Dendritic cell treated with granulocyte-macrophage colony-stimulating factor and Interleukin-4, amounts not matched to agents 40 ng/mL and 50 ng/mL, for 4 days (primary cell): Measurements from ENCODE around the gene MFAP4.

Source experiments
- H3K27ac Mint-ChIP-seq: one replicate; pipeline ENCODE4 v1.8.0; 2022; ENCODE audit warnings: mild to moderate bottlenecking, mixed read lengths
- H3K27me3 Mint-ChIP-seq: one replicate; pipeline ENCODE4 v1.8.0; 2022; ENCODE audit warnings: mild to moderate bottlenecking, mixed read lengths
- H3K36me3 Mint-ChIP-seq: one replicate; pipeline ENCODE4 v1.8.0; 2022; ENCODE audit warnings: low read depth, mixed read lengths
- H3K4me1 Mint-ChIP-seq: one replicate; pipeline ENCODE4 v1.8.0; 2022; ENCODE audit warnings: low read depth, mixed read lengths
- H3K4me3 Mint-ChIP-seq: one replicate; pipeline ENCODE4 v1.8.0; 2022; ENCODE audit warnings: mild to moderate bottlenecking, moderate library complexity, mixed read lengths
- H3K9me3 Mint-ChIP-seq: one replicate; pipeline ENCODE4 v1.8.0; 2022; ENCODE audit warnings: mixed read lengths
- intact Hi-C: fragments of 100-400 bp; cut with micrococcal nuclease; formaldehyde crosslinking; loops from one replicate; pipeline ENCODE4 v1.15.0; 2022

The MFAP4 gene

DNA sequence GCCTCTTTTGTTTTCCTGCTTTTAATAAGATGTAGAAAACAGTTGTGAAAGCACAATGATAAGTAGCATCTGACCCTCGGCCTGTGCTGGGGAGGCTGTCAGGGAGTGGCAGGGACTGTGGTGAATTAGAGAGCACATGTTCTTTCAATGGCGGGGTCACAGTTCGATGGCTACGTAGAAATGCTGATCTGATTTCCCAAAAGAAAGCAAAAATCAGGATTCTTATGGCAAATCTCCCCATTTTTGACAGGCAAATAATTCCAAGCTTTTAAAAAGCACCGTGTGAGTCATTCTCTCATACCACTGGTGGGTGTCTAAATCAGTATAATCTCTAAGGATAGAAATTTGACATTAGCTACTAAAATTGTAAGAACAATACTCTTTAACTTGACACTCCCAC is 12.9 kb downstream of the MFAP4 start:
- Mint-ChIP-seq H3K9me3 (no peaks in the 10 kb centered on the region), H3K27me3 (no peaks in the 10 kb centered on the region), H3K4me1 (peaks cover 62% of the 10 kb centered on the region), H3K36me3 (peaks cover 26% of the 10 kb centered on the region), H3K4me3 (no peak overlapping the region), H3K27ac (no peak overlapping the region)
- intact Hi-C loops = no loop called here

DNA sequence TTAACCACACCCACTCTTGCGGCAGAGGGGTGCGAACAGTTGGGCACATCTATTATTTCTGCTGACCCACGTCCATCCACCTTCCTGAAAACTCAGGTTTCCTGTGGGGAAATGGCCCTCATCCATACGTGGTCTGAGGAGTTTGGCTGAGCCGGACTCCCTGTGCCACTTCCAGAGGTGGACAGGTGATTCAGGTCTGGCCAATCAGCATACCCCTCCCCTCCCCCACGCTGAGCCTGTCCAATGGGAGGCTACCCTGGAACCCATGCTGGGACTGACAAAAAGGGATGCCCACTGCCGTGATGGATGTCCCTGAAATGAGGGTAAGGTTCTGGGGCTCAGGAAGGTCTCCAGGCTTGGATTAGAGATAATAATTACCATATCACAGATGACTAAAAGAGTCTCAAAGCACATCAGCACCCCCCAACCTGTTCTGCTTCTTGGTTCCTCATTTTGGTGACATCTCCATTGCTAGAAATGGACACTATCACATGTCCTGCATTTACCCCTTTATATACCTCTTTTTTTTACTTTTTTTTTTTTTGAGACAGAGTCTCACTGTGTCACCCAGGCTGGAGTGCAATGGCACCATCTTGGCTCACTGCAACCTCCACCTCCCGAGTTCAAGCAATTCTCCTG is 14.0 kb downstream of the MFAP4 start:
- H3K9me3 Mint-ChIP-seq = no peaks in the 10 kb centered on the region
- no peak overlapping the region for H3K4me3 Mint-ChIP-seq
- H3K36me3 Mint-ChIP-seq = peaks cover 18% of the 10 kb centered on the region
- intact Hi-C loops = no loop called here
- H3K27me3 Mint-ChIP-seq = no peaks in the 10 kb centered on the region
- H3K27ac Mint-ChIP-seq = no peak overlapping the region
- peaks cover 67% of the 10 kb centered on the region for H3K4me1 Mint-ChIP-seq

DNA sequence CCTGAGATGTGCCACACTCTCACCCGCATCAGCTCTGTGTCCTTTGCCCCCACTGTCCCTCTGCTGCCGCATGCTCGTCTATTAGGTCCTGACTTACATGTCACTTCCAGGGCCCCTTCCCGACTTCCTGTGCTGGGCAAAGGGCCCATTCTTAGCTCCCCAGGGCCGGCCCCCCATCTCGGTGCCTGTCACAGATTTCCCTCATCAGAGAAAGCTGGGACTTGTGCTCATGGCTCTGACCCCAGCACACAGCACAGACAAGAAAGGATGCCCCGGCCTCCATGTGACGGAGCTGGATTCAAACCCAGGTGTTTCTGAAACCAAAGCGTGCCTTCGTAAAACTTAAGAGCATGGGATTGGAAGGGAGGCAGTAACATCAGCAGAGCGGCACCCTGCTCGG is 14.6 kb downstream of the MFAP4 start:
- Mint-ChIP-seq H3K4me1 (peaks cover 67% of the 10 kb centered on the region), H3K27me3 (no peaks in the 10 kb centered on the region), H3K4me3 (peak overlapping the region; percentile 37), H3K36me3 (peaks cover 13% of the 10 kb centered on the region), H3K9me3 (no peaks in the 10 kb centered on the region), H3K27ac (peak overlapping the region; percentile 86)
- intact Hi-C loops = no loop called here

DNA sequence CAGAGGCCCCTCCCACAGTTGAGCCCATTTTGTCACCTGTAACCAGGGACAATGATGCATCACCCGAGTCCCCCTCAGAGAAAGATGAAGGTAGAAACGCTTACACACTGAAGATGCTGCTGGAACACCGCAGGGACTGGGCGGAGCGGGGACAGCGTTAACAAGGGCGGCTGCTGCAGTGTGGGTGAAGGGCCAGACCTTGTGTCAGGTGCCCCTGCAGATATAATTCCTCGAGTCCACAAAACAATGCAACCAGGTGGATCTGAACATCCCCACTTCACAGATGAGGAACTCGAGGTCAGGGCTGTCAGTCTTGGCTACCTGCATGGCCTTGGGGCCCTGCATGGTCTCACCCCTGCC is 15.0 kb downstream of the MFAP4 start:
- Mint-ChIP-seq H3K27me3 (no peaks in the 10 kb centered on the region), H3K4me1 (peaks cover 65% of the 10 kb centered on the region), H3K27ac (peak overlapping the region; percentile 86), H3K9me3 (no peaks in the 10 kb centered on the region), H3K4me3 (no peak overlapping the region), H3K36me3 (peaks cover 11% of the 10 kb centered on the region)
- intact Hi-C loops = no loop called here

DNA sequence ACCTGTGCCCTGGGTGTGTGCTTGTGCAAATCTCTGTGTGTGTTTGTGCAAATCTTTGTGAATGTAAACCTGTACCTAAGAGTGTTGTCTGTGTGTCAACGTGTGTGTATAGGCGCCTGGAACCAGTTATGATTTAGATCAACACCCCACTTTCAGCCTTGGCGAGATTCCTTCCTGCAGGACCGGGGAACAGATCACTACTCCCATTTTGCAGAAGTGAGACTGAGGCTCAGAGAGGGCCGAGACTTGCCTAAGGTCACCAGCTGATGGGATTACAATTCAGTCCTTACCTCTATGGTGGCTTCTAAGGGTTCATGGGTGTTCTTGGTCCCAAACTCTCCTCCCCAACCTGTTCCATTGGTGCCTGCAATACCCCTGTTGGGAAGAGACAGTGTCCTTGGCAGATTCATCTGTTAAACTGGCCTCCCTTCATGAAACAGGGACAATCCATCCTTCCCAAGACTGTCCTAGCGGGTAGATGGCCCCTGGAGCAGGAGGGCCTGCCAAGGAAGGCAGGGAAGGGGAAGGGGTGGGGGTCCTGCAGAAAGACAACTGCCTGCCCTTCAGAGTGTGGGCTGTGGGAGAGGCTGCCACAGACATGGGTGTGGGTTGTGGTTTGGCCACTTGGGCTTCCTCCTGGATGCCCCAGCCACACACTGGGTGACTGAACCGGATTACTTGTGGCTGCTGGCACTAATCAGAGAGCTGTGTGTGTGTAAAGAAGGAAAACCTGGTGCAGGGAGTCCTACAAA is 15.6 kb downstream of the MFAP4 start:
- peak overlapping the region; percentile 86 for H3K27ac Mint-ChIP-seq
- H3K4me1 Mint-ChIP-seq = peaks cover 61% of the 10 kb centered on the region
- no peaks in the 10 kb centered on the region for H3K9me3 Mint-ChIP-seq
- H3K36me3 Mint-ChIP-seq = peaks cover 11% of the 10 kb centered on the region
- peaks cover 2% of the 10 kb centered on the region for H3K27me3 Mint-ChIP-seq
- H3K4me3 Mint-ChIP-seq = no peak overlapping the region
- intact Hi-C loops = no loop called here

DNA sequence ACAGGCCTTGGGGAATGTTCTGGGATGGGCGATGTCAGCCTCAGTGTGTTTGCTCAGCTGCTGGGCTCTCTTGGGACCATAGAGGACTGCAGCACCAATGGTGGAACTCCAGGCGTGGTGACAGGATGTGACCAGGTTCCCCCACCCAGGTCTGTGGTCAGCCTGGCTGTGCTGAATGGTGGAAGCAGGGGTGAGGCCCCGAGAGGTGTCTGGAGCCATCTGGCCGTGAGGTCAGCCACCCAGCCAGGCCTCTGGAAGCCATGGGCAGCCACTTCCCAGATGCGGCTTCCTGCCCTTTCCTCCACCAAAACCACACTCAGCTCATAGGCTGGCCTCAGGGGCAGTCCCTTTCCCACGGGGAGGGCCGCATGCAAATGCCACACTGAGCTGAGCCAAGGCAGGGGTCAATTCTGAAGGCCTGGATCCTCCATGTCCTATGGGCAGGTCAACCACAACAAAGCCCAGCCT is 16.5 kb downstream of the MFAP4 start:
- Mint-ChIP-seq H3K4me3 (peak overlapping the region; percentile 21), H3K27ac (peak overlapping the region; percentile 86), H3K27me3 (peaks cover 10% of the 10 kb centered on the region), H3K36me3 (peaks cover 11% of the 10 kb centered on the region), H3K4me1 (peaks cover 61% of the 10 kb centered on the region), H3K9me3 (no peaks in the 10 kb centered on the region)
- intact Hi-C loops = no loop called here

DNA sequence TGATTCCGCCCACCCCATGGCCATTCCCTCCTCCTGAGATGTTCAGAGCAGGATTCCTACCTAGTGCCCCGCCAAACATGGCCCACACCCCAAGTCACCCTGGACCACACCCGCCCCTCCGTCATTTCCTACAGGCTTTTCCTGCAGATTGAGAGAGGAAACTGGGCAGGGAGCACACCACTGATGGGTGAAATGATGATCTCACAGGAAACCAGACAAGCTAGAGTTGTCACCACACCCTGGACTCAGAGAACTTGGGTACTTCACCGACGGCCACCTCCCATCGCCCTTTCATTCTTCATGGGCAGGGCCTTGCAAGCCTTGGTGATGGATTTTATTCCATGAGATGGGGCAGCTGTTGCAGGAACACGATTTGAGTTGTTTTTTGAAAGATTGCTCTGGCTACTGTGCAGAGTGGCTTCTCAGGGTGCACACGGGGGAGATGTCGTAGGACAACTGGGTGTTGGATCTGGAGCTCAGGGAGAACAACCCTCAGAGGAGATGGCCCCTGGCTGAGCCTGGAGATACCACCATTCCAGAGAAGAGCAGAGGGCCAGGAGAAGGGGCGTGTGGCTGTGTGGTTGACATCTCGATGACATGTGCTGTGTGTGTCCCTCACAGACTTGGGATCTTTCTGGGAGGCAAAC is 17.0 kb downstream of the MFAP4 start:
- intact Hi-C loops = no loop called here
- Mint-ChIP-seq H3K36me3 (peaks cover 11% of the 10 kb centered on the region), H3K27me3 (peaks cover 14% of the 10 kb centered on the region), H3K27ac (peak overlapping the region; percentile 86), H3K4me1 (peaks cover 61% of the 10 kb centered on the region), H3K4me3 (peak overlapping the region; percentile 21), H3K9me3 (no peaks in the 10 kb centered on the region)

DNA sequence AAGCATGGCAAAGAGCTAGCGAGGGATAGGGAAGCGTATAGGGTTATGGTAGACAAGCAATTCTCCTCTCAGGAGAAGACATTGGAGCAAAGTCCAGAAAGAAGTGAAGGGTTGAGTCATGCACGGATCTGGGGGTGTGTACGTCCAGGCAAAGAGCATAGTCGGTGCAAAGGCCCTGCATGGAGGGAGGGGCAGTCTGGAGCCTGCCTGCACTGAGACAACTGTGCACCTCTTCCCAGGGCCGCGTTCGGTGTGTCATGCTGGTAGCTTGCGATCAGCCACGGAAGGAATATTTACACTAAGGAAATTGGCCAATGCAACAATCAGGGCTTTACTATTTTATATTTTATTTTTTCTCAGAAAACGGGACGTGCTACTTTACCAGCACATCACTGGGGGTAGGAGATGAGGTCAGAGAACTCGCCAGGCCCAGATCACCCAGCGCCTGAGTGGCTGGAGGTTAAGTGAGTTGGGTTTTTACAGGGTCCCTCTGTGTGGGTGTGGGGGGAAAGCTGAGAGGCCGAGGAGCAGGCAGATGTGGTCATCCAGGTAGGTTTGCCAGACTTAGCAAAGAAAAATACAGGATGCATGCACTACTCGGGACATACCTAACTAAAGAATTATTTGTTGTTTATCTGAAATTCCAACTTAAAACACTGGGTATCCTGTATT is 17.7 kb downstream of the MFAP4 start:
- intact Hi-C loops = no loop called here
- peaks cover 21% of the 10 kb centered on the region for H3K27me3 Mint-ChIP-seq
- H3K27ac Mint-ChIP-seq = peak overlapping the region; percentile 86
- no peak overlapping the region for H3K4me3 Mint-ChIP-seq
- H3K9me3 Mint-ChIP-seq = no peaks in the 10 kb centered on the region
- H3K4me1 Mint-ChIP-seq = peaks cover 61% of the 10 kb centered on the region
- H3K36me3 Mint-ChIP-seq = peaks cover 4% of the 10 kb centered on the region

DNA sequence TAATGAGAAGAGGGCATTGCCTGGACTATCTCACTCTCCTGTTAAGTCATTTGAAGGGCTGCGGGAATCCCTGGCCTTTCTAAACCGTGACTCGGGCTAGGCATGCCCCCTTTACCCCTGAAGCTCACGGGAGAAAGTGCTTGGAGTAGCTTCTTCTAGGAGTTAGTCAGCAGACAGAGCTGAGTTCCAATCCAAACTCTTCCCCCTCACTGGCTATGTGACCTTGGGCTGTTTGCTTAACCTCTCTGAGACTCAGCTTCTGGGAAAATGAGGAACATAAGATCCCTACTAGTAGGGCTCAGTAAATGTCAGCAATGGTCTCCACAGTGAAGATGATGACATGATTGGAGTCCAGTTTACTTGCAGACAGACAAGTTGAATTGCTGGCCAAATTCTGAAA is 18.8 kb downstream of the MFAP4 start:
- Mint-ChIP-seq H3K4me3 (no peak overlapping the region), H3K9me3 (no peaks in the 10 kb centered on the region), H3K27me3 (peaks cover 26% of the 10 kb centered on the region), H3K36me3 (no peaks in the 10 kb centered on the region), H3K4me1 (peaks cover 51% of the 10 kb centered on the region), H3K27ac (peak overlapping the region; percentile 65)
- intact Hi-C loops = no loop called here

DNA sequence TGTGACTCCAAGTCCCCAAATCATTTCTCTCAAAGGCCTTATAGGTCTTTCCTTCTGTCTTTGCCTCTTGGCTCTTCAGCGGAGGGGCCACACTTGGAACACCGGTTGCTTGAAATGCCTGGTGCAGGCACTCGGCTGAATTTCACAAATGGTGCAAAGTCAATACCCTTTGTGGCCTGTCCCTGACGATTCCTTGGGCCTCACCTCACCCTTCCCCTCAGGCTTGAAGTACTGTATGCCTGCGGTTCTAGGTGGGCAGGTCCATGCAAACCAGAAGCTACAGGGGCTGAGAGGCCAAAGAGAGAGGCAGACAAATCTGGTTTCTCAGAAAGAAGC is 20.4 kb downstream of the MFAP4 start:
- peaks cover 31% of the 10 kb centered on the region for H3K27me3 Mint-ChIP-seq
- intact Hi-C loops = no loop called here
- no peak overlapping the region for H3K4me3 Mint-ChIP-seq
- H3K9me3 Mint-ChIP-seq = no peaks in the 10 kb centered on the region
- H3K27ac Mint-ChIP-seq = no peak overlapping the region
- H3K4me1 Mint-ChIP-seq = peaks cover 35% of the 10 kb centered on the region
- H3K36me3 Mint-ChIP-seq = no peaks in the 10 kb centered on the region

DNA sequence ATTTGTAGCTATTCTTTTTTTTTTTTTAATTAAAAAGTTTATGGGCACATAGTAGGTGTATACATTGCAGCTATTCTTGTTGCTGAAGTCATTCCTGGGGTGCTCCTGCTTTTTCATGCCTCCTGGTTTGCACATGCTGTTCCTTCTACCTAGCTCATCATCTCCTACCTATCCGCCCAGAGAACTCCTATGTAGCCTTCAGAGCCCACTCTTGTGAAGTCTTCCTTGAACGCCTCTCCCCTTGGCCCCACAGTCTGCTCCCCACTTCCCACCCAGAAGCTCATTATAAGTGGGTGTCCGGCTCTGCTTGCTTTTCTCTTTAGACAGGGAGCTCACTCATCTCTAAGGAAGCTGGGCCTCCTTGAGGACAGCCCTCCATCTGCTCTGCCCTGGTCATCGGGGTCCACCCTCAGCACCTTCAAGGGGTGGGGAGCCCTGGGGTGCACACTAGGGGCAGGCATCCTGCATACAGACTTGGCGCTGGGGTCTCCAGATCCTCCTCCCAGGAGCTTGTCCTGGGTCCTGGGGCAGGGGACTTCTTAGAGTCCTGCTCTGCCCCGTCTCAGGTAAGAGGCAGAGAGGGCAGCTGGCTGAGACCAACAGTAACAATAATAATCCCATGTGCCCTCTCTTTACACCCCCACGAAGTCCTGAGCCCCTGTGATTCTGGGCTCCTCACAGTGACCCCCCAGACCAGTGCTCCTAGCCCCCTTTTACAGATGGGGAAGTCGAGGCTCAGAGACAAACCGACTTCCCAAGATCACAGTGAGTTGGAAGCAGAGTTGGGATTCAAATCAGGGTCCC is 21.0 kb downstream of the MFAP4 start:
- intact Hi-C loops = no loop called here
- Mint-ChIP-seq H3K4me1 (peaks cover 29% of the 10 kb centered on the region), H3K27ac (no peak overlapping the region), H3K27me3 (peaks cover 35% of the 10 kb centered on the region), H3K4me3 (no peak overlapping the region), H3K36me3 (no peaks in the 10 kb centered on the region), H3K9me3 (no peaks in the 10 kb centered on the region)

DNA sequence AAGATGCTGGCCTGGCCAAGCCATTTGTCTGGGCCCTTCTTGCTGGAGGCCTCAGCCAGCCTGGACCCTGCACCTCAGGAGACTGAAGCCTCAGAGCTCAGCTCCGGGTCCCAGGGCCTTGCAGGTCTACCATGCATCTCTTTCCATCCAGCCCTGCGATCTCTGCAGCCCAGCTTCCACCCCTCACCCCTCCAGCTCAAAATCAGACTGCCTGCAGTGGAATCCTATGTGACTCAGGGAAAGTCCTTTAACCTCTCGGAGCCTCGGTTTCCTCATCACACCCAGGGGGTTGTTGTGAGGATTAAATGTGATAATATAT is 21.5 kb downstream of the MFAP4 start:
- H3K27ac Mint-ChIP-seq = no peak overlapping the region
- intact Hi-C loops = no loop called here
- no peaks in the 10 kb centered on the region for H3K9me3 Mint-ChIP-seq
- H3K4me1 Mint-ChIP-seq = peaks cover 23% of the 10 kb centered on the region
- H3K36me3 Mint-ChIP-seq = no peaks in the 10 kb centered on the region
- H3K4me3 Mint-ChIP-seq = no peak overlapping the region
- peaks cover 39% of the 10 kb centered on the region for H3K27me3 Mint-ChIP-seq

DNA sequence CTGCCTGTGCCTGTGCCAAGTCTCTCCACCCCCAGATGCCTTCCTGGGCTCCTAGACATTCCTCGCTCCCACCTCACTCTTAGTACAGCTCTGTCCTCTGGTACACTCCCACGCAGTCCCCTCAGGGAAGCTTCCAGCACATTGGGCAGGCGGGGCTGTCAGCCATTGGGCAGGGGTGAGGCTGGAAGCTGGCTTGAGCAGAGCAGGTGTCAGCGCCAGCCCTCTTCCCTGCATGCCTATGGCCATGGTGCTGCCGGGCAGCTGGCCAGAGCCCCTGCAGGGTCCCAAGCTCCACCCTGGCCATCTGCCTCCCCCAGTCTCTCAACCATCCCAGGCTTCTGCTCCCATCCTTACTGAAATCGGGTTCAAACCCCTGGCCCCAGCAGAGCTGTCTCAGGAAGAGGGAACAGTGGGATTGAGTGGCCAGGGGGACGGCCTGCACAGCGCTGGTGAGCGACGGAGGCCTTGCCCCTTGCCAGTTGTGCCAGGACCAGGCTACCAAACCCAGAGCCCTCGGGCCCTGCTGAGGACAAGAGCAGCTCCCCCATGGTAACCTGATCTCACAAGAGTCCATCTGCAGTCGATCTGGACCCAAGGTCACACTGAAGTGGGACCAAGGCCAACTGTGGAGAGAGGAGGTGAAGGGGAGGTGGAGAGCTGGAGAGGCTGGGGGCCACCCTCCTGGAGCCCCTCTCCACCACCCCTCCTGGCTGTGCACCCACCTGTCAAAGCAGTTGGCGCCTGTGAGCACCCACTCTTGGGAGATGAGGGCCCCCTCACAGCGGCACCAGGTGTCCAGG is 22.1 kb downstream of the MFAP4 start:
- intact Hi-C loops = loop anchor here (5.0 kb wide), 1 partner anchor 97 kb away; no protein-coding TSS in a partner anchor
- Mint-ChIP-seq H3K27me3 (peaks cover 44% of the 10 kb centered on the region), H3K4me3 (no peak overlapping the region), H3K27ac (no peak overlapping the region), H3K36me3 (no peaks in the 10 kb centered on the region), H3K4me1 (peaks cover 18% of the 10 kb centered on the region), H3K9me3 (no peaks in the 10 kb centered on the region)
